Measurements from ENCODE around the gene NYAP1. TPM values are rescaled to one million over a fixed set of nuclear protein-coding genes. Genes with fewer than 3 reads are reported as not detected.

The NYAP1 gene
- polyA plus RNA-seq, 1 donor (not counting 4 experiments of a cell fraction or from before 2014, with no cell fraction given) = 0.16 TPM

GRCh38 chr7:100435401-100436304 lies 48.1 kb upstream of the NYAP1 start:
- Histone ChIP-seq H2AFZ (ENCODE audit: control insufficient read depth, low read length) (peak overlapping the region; percentile 43), H3K9me3 (ENCODE audit: control insufficient read depth, low read depth, low read length) (no peaks in the 10 kb centered on the region), H3K9me1 (ENCODE audit: control insufficient read depth, extremely low read depth, insufficient read depth, low read length) (peaks cover 3% of the 10 kb centered on the region), H3K4me3 (ENCODE audit: control insufficient read depth in 2 of 3, extremely low read depth in 1 of 3, insufficient read depth in 2 of 3, low read depth in 1 of 3, low read length in 3 of 3) (peak overlapping the region; percentile 76 to 77 (median 77)), H3K9ac (ENCODE audit: control insufficient read depth, extremely low read depth, insufficient read depth, low read length) (peak overlapping the region; percentile 89), H3K27me3 (ENCODE audit: control insufficient read depth, extremely low read depth, insufficient read depth, low read length) (no peaks in the 10 kb centered on the region), H3K27ac (ENCODE audit: control insufficient read depth, insufficient read depth, low read length) (peak overlapping the region; percentile 81), H3K4me2 (ENCODE audit: control insufficient read depth, extremely low read depth, insufficient read depth, low read depth, low read length) (peak overlapping the region; percentile 82), H4K20me1 (ENCODE audit: control insufficient read depth, extremely low read depth, insufficient read depth, low read length) (peaks cover 4% of the 10 kb centered on the region), H3K36me3 (ENCODE audit: control insufficient read depth in 2 of 2, extremely low read depth in 1 of 2, insufficient read depth in 2 of 2, low read length in 2 of 2) (peaks cover 9 to 40% of the 10 kb centered on the region in 2 experiments), H3K79me2 (ENCODE audit: control insufficient read depth, insufficient read depth, low read length) (peaks cover 47% of the 10 kb centered on the region), H3K4me1 (ENCODE audit: control insufficient read depth, extremely low read depth, insufficient read depth, low read length) (peaks cover 23% of the 10 kb centered on the region)
- dilution Hi-C loops (cut with MboI; ENCODE audit: extremely low pct_ligation_motif_present, low sequenced_read_pairs) = no loop called here
- FAIRE-seq = no peak
- no peak for TF ChIP-seq CTCF (optimal IDR thresholded peaks at IDR 0.05 in 1 of 3, IDR thresholded peaks at IDR 0.05 in 1 of 3, conservative IDR thresholded peaks at IDR 0.05 in 1 of 3; ENCODE audit: extremely low read depth in 1 of 3, insufficient read depth in 2 of 3, low read length in 3 of 3)
- TF ChIP-seq EZH2 (IDR thresholded peaks at IDR 0.05; ENCODE audit: low read length) = no peak
- no peak for DNase-seq (ENCODE audit: low read depth, low spot score)

GRCh38 chr7:100437150-100438100 lies 46.3 kb upstream of the NYAP1 start:
- peak overlapping the region; percentile 89 for H3K9ac ChIP-seq (ENCODE audit: control insufficient read depth, extremely low read depth, insufficient read depth, low read length)
- H3K9me3 ChIP-seq (ENCODE audit: control insufficient read depth, low read depth, low read length) = no peaks in the 10 kb centered on the region
- no peak overlapping the region for H3K27ac ChIP-seq (ENCODE audit: control insufficient read depth, insufficient read depth, low read length)
- H4K20me1 ChIP-seq (ENCODE audit: control insufficient read depth, extremely low read depth, insufficient read depth, low read length) = no peaks in the 10 kb centered on the region
- H3K79me2 ChIP-seq (ENCODE audit: control insufficient read depth, insufficient read depth, low read length) = peaks cover 31% of the 10 kb centered on the region
- peak overlapping the region; percentile 82 for H3K4me2 ChIP-seq (ENCODE audit: control insufficient read depth, extremely low read depth, insufficient read depth, low read depth, low read length)
- DNase-seq (ENCODE audit: low read depth, low spot score) = no peak
- no peak for FAIRE-seq
- peaks cover 6% of the 10 kb centered on the region for H3K4me1 ChIP-seq (ENCODE audit: control insufficient read depth, extremely low read depth, insufficient read depth, low read length)
- no peaks in the 10 kb centered on the region for H3K9me1 ChIP-seq (ENCODE audit: control insufficient read depth, extremely low read depth, insufficient read depth, low read length)
- H3K27me3 ChIP-seq (ENCODE audit: control insufficient read depth, extremely low read depth, insufficient read depth, low read length) = no peaks in the 10 kb centered on the region
- no peak overlapping the region for H3K4me3 ChIP-seq (ENCODE audit: control insufficient read depth in 2 of 3, extremely low read depth in 1 of 3, insufficient read depth in 2 of 3, low read depth in 1 of 3, low read length in 3 of 3)
- peaks cover 7 to 28% of the 10 kb centered on the region in 2 experiments for H3K36me3 ChIP-seq (ENCODE audit: control insufficient read depth in 2 of 2, extremely low read depth in 1 of 2, insufficient read depth in 2 of 2, low read length in 2 of 2)
- dilution Hi-C loops (cut with MboI; ENCODE audit: extremely low pct_ligation_motif_present, low sequenced_read_pairs) = no loop called here
- TF ChIP-seq CTCF (optimal IDR thresholded peaks at IDR 0.05 in 1 of 3, IDR thresholded peaks at IDR 0.05 in 1 of 3, conservative IDR thresholded peaks at IDR 0.05 in 1 of 3; ENCODE audit: extremely low read depth in 1 of 3, insufficient read depth in 2 of 3, low read length in 3 of 3) = no peak
- TF ChIP-seq EZH2 (IDR thresholded peaks at IDR 0.05; ENCODE audit: low read length) = no peak
- H2AFZ ChIP-seq (ENCODE audit: control insufficient read depth, low read length) = no peak overlapping the region
